Measurements from ENCODE around the gene SEPTIN11. TPM values are rescaled to one million over a fixed set of nuclear protein-coding genes. Genes with fewer than 3 reads are reported as not detected.

Gene SEPTIN11
- total and polyA plus RNA-seq, 2 of the 8 experiments (the other 6 are each of a cell fraction or from before 2014, with no cell fraction given) = 32.2 to 110 TPM

DNA sequence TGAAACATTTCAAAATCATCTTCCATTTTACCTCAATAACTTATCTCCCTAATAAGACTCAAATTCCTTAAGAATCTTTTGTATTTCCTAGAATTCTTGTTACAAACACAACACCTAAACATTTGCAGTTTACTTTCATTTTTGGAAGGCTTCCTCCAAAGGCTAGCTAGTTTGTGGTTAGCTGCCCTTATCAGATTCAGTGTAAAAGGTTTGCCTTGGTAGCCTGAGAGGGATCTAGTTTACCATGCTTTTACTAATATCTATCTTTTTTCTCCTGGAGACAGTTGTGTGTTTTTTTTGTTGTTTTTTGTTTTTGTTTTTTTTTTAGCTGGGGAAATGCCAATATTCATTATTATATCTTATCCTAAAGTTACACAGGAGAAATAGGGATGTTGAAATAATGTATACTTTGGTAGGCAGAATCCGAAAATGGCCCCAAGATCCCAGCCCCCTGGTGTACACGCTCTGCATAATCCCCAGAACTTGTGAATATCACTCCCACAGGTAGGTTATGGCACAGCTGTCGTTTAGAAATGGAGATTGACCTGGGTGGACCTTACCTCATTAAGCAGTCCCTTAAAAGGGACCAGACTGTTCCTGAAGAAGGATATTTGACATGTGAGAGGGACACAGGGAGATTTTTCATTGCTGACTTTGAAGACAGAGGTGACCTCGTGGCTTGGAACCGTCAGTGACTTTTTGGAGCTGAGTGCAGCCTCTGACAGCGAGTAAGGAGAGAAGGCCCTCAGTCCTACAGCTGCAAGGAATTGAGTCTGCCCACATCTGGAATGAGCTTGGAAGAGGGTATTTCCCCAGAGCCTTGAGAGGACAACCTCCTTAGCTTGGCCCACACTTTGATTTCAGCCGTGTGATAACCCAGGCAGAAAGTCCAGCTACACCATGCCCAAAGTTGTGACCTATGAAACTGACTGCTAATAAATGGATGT lies 33.4 kb downstream of the SEPTIN11 start (continued):
- TF ChIP-seq, protein P1, sequence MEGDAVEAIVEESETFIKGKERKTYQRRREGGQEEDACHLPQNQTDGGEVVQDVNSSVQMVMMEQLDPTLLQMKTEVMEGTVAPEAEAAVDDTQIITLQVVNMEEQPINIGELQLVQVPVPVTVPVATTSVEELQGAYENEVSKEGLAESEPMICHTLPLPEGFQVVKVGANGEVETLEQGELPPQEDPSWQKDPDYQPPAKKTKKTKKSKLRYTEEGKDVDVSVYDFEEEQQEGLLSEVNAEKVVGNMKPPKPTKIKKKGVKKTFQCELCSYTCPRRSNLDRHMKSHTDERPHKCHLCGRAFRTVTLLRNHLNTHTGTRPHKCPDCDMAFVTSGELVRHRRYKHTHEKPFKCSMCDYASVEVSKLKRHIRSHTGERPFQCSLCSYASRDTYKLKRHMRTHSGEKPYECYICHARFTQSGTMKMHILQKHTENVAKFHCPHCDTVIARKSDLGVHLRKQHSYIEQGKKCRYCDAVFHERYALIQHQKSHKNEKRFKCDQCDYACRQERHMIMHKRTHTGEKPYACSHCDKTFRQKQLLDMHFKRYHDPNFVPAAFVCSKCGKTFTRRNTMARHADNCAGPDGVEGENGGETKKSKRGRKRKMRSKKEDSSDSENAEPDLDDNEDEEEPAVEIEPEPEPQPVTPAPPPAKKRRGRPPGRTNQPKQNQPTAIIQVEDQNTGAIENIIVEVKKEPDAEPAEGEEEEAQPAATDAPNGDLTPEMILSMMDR (IDR thresholded peaks at IDR 0.05; ENCODE audit: control extremely low read depth in 1 of 3, insufficient read depth in 1 of 3, low read depth in 1 of 3, low read length in 3 of 3) = peak in 1 of 3 experiments; percentile 21; a peak in 1 of 4 replicates
